Activated CD8-positive, alpha-beta memory T cell treated with anti-CD3 and anti-CD28 coated beads, Interleukin-2, amount 50 U/mL, for 24 hours (primary cell): Measurements from ENCODE around the gene IQSEC1.

ENCODE experiments used
- DNase-seq: peaks from one replicate; pipeline ENCODE4 v3.0.0-alpha.2; 2020; ENCODE audit errors: extremely low read depth

The IQSEC1 gene

GRCh38 chr3:12954180-12954579 lies 119.0 kb downstream of the IQSEC1 start:
- DNase-seq, result no peak

- no peak for DNase-seq
These were observed 119.8 kb downstream of the IQSEC1 start for GRCh38 chr3:12953201-12953995.

GRCh38 chr3:12952343-12953200 lies 120.7 kb downstream of the IQSEC1 start:
- DNase-seq, result no peak

GRCh38 chr3:12948891-12949711 lies 124.1 kb downstream of the IQSEC1 start:
- DNase-seq, result no peak

GRCh38 chr3:12948371-12948770 lies 124.9 kb downstream of the IQSEC1 start:
- no peak for DNase-seq

GRCh38 chr3:12947504-12948369 lies 125.5 kb downstream of the IQSEC1 start:
- DNase-seq, result no peak

GRCh38 chr3:12946649-12947316 lies 126.4 kb downstream of the IQSEC1 start:
- DNase-seq, result no peak

GRCh38 chr3:12946251-12946648 lies 127.0 kb downstream of the IQSEC1 start:
- DNase-seq, result no peak

GRCh38 chr3:12944849-12945248 lies 128.4 kb downstream of the IQSEC1 start:
- no peak for DNase-seq

GRCh38 chr3:12944413-12944812 lies 128.8 kb downstream of the IQSEC1 start:
- DNase-seq, result no peak

GRCh38 chr3:12943124-12944021 lies 129.9 kb downstream of the IQSEC1 start:
- no peak for DNase-seq

GRCh38 chr3:12941495-12942023 lies 131.7 kb downstream of the IQSEC1 start:
- no peak for DNase-seq

- no peak for DNase-seq
These were observed 132.4 kb downstream of the IQSEC1 start for GRCh38 chr3:12940854-12941253.

- no peak for DNase-seq
These were observed 134.1 kb downstream of the IQSEC1 start for GRCh38 chr3:12939137-12939536.

GRCh38 chr3:12938258-12938711 lies 134.9 kb downstream of the IQSEC1 start:
- DNase-seq, result no peak

GRCh38 chr3:12935861-12936830 lies 137.1 kb downstream of the IQSEC1 start:
- DNase-seq, result no peak

GRCh38 chr3:12935023-12935860 lies 138.0 kb downstream of the IQSEC1 start:
- DNase-seq, result no peak
